Omental fat pad (tissue), 4 donors: ENCODE data around the gene SIGLEC1. TPM values are rescaled to one million over a fixed set of nuclear protein-coding genes. Genes with fewer than 3 reads are reported as not detected.

Source experiments
- ATAC-seq: fragments of 150-250 bp; one replicate; pipeline ENCODE4 v1.9.1; 2016; ENCODE audit warnings: mild to moderate bottlenecking, moderate library complexity; ENCODE audit not compliant: low FRiP score
- DNase-seq: peaks from one replicate; pipeline ENCODE4 v3.0.0-alpha.2; 2019; ENCODE audit warnings: low spot score
- CTCF ChIP-seq, 3 donors: fragments of 450-650 bp; IDR thresholded peaks; one replicate each; pipeline ENCODE4 v1.5.1; 2016 to 2017; ENCODE audit warnings: antibody characterized with exemption in 3 of 3, mild to moderate bottlenecking in 3 of 3, moderate library complexity in 2 of 3
- total RNA-seq, 4 donors: library from RNA; depleted of rRNA; stranded (reverse); fragments of >200 nt; gene quantifications; one replicate each; pipeline ENCODE4 v1.1.0, GENCODE V29; 2016

Gene SIGLEC1
- total RNA-seq, 4 donors from 2014 or later: 14.2 to 57.5 (median 27.5) TPM

GRCh38 chr20:3696200-3696599 lies 16.2 kb downstream of the SIGLEC1 start:
- TF ChIP-seq CTCF (IDR thresholded peaks at IDR 0.05): no peak
- no peak for ATAC-seq

GRCh38 chr20:3694864-3695263 lies 17.5 kb downstream of the SIGLEC1 start:
- ATAC-seq (no peak), DNase-seq (no peak)
- TF ChIP-seq CTCF (IDR thresholded peaks at IDR 0.05): no peak

More at GRCh38 chr20:3696200-3696599, 16.2 kb downstream of the SIGLEC1 start:
- no peak for DNase-seq

- DNase-seq (no peak), ATAC-seq (no peak)
Observed at GRCh38 chr20:3693376-3693775, 19.0 kb downstream of the SIGLEC1 start.

GRCh38 chr20:3692706-3693294 lies 19.6 kb downstream of the SIGLEC1 start:
- DNase-seq (no peak), ATAC-seq (no peak)
- no peak for TF ChIP-seq CTCF (IDR thresholded peaks at IDR 0.05)

More at GRCh38 chr20:3693376-3693775, 19.0 kb downstream of the SIGLEC1 start:
- no peak for TF ChIP-seq CTCF (IDR thresholded peaks at IDR 0.05)

GRCh38 chr20:3691897-3692296 lies 20.5 kb downstream of the SIGLEC1 start:
- DNase-seq: no peak
- no peak for ATAC-seq
- TF ChIP-seq CTCF (IDR thresholded peaks at IDR 0.05): no peak

GRCh38 chr20:3691306-3691705 lies 21.1 kb downstream of the SIGLEC1 start:
- DNase-seq (no peak), ATAC-seq (no peak)
- TF ChIP-seq CTCF (IDR thresholded peaks at IDR 0.05): no peak

GRCh38 chr20:3690413-3690812 lies 22.0 kb downstream of the SIGLEC1 start:
- no peak for ATAC-seq
- no peak for DNase-seq
- TF ChIP-seq CTCF (IDR thresholded peaks at IDR 0.05): no peak
